RCC 7860 (cell line): ENCODE data around the gene TSC2.

Experiments used
- DNase-seq: peaks from one replicate; pipeline ENCODE4 v3.0.0-alpha.2; 2015; ENCODE audit warnings: low spot score
- FAIRE-seq: peaks from 2 replicates; lab custom pipeline; 2012; peaks lifted over from hg19 to GRCh38; lab: Jason Lieb, UNC

The TSC2 gene

DNA sequence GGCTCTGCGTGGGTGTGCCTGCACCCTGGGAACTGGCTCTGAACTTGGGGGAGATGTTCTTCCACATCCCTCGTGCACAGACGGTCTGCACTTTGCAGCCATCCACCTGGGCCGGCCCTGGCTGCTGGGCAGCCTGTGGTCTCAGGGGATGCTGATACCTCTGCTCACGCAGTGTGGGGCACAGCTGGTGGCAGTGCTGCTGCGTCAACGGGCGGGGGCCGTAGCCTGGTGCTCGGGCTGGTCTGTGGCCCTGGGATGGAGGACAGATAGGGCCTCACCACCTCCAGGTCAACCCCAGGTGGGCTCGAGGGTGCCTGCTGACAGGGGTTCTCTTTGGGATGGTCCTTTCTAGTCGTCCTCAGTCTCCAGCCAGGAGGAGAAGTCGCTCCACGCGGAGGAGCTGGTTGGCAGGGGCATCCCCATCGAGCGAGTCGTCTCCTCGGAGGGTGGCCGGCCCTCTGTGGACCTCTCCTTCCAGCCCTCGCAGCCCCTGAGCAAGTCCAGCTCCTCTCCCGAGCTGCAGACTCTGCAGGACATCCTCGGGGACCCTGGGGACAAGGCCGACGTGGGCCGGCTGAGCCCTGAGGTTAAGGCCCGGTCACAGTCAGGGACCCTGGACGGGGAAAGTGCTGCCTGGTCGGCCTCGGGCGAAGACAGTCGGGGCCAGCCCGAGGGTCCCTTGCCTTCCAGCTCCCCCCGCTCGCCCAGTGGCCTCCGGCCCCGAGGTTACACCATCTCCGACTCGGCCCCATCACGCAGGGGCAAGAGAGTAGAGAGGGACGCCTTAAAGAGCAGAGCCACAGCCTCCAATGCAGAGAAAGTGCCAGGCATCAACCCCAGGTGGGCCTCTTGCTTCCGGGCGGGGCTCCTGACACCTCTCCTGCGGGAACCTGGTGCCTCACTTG is 36.3 kb downstream of the TSC2 start:
- FAIRE-seq = no peak
- no peak for DNase-seq

- no peak for FAIRE-seq
These were observed 37.3 kb downstream of the TSC2 start for GRCh38 chr16:2084895-2085625.

GRCh38 chr16:2085669-2086068 is 37.9 kb downstream of the TSC2 start:
- FAIRE-seq = no peak

More at GRCh38 chr16:2084895-2085625, 37.3 kb downstream of the TSC2 start:
- no peak for DNase-seq

GRCh38 chr16:2086106-2086742 is 38.4 kb downstream of the TSC2 start:
- FAIRE-seq (no peak), DNase-seq (no peak)

More at GRCh38 chr16:2085669-2086068, 37.9 kb downstream of the TSC2 start:
- DNase-seq = no peak

- no peak for DNase-seq
These were observed 39.3 kb downstream of the TSC2 start for GRCh38 chr16:2086812-2087747.

GRCh38 chr16:2087748-2088631 is 40.2 kb downstream of the TSC2 start:
- no peak for DNase-seq
- FAIRE-seq = no peak

More at GRCh38 chr16:2086812-2087747, 39.3 kb downstream of the TSC2 start:
- no peak for FAIRE-seq

DNA sequence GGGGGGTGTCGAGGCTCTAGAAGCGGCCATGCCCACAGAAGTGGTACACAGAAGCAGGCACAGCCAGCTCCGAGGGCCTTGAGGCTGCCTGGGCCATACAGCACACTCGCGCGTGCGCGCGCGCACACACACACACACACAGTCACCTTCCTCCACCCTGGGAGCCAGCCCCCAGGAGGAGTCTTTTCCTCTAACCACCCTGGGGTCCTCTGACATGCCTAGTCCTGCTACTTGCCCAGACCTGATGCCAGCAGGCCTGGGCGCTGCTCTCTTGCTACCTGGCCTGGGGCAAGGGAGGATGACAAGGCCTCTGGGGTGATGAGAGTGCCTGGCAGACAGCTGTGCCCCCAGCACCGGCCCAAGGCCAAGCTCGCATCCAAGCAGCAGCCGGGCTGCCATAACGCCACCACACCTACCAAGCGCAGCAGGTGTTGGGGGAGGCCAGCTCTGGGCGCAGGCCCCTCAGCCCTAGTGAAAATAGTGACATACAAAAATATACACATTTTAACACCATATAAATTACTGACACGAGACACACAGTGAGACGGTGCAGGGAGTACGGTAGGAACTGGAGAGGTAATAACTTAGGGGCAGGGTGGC is 41.1 kb downstream of the TSC2 start:
- FAIRE-seq (no peak), DNase-seq (no peak)

DNA sequence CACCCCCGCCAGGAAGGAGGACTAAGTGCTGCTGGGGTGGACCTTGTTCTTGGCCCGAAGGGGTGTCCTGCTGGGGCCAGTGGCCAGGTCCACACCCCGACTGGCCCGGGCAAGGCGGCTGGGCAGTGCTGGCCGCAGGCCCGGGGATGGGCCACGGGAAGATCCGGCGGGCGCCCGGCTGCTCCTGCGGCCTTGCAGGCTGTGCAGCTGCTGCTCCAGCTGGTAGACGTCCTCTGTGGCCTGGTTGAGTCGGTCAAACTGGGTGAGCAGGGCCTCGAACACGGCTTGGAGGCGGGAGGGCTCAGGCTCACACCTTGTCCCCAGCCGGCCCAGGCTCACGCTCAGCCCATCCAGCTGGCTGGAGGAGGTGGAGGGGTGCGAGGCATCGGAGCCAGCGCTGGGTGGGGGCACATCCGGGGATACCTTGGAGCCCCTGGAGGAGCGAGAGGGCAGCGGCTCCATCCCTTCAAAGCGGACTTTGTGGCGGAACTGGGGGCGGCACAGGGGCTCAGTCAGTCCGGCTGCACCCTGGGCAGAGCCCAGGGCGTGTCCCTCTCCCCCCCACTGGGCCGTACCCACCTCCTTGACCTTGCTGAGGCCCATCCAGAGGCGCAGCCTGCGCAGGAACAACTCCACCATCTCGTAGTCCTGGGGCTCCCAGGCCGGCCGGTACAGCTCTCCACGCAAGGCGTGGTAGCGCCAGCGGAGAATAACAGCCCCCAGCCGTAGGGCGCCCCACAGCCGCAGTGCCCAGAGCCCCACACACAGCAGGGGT is 42.1 kb downstream of the TSC2 start:
- DNase-seq (no peak), FAIRE-seq (no peak)

GRCh38 chr16:2090481-2090776 is 42.6 kb downstream of the TSC2 start:
- no peak for FAIRE-seq
- DNase-seq = no peak

DNA sequence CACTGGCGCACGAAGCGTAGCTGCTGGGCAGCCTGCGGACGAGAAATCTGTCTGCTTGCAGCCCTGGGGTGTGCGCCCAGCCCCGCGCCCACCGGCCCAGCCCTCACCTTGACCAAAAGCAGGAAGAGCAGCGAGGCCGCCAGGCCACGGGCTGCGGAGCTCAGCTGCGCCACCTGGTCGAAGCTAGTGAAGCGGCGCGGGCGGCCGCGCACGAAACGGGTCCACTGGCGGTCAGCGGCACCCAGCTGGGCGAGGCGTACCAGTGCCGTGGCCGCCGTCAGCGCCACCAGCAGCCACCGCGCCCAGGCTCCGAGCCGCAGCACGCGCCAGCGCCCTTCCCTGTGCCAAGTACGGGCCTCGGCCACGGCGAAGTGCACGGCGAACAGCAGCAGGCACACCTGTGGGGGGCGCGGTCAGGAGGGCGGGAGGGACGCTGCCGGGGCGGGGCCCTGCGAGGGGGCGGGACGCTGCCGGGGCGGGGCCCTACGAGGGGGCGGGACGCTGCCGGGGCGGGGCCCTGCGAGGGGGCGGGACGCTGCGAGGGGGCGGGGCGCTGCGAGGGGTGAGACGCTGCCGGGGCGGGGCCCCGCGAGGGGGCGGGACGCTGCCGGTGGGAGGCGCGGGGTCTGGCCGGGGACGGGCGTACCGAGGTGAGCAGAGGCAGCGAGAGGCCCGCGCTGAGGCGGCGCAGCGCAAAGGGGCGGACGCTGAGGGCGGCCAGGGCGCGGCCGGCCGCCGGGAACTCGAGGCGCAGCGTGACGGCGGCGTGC is 43.2 kb downstream of the TSC2 start:
- FAIRE-seq = no peak
- no peak for DNase-seq

GRCh38 chr16:2091547-2092255 is 43.9 kb downstream of the TSC2 start:
- FAIRE-seq = no peak

DNA sequence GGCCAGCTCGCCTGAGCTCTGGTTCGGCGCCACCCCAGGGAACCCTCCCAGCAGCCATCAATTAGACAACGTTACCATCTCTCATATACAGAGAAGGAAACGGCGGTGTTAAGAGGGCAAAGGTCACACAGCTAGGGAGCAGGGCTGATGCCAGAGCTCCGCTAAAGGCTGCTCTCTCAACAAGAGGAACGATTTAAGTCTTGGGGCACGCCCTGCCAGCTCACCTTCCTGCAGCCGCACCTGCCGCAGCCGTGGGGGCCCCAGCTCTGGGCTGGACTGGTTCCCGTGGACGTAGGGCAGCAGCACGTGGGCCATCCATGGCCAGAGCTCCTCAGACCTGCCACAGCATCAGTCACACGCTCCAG is 44.5 kb downstream of the TSC2 start:
- no peak for FAIRE-seq
- no peak for DNase-seq

More at GRCh38 chr16:2091547-2092255, 43.9 kb downstream of the TSC2 start:
- DNase-seq = no peak

DNA sequence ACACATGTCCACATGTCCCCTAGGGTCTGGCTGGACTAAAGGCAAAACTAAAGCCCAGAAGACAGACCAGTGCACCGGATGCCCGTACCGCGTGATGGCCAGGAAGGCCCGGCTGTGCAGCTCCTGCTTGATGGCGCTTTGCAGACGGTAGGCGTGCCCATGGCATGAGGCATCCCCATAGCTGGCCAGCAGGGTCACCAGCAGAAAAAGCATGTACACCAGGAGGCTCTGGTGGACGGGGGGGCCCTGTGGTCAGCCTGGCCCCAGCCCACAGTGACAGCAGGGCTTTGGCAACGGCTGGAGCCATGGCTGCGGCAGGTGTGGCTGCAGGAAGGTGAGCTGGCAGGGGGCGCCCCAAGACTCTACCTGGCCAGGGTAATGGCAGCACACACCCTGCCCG is 45.1 kb downstream of the TSC2 start:
- FAIRE-seq (no peak), DNase-seq (no peak)

- FAIRE-seq (no peak), DNase-seq (no peak)
These were observed 46.0 kb downstream of the TSC2 start for GRCh38 chr16:2093793-2094192.

DNA sequence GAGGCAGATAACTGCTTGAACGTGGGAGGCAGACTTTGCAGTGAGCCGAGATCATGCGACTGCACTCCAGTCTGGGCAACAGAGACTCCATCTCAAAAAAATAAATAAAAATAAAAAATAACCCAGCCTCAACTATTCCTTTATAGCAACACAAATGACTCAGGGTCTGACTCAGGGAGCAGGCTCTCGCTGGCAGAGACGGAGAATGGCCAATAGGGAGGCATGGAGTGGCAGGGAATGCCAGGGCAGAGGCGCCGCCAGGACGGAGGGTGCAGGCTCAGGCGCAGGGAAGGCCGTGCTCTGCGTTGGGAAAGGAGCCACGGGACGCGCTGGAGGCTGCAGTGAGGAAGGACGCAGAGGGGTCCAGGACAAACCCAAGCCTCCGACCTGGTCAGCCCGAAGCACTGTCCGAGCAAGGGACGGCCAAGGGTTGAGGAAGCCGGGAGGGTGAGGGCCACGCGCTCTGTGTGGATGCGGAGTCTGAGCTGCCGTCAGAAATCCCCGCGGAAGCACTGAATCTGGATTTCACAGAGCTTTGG is 47.6 kb downstream of the TSC2 start:
- FAIRE-seq = no peak
- DNase-seq = no peak

DNA sequence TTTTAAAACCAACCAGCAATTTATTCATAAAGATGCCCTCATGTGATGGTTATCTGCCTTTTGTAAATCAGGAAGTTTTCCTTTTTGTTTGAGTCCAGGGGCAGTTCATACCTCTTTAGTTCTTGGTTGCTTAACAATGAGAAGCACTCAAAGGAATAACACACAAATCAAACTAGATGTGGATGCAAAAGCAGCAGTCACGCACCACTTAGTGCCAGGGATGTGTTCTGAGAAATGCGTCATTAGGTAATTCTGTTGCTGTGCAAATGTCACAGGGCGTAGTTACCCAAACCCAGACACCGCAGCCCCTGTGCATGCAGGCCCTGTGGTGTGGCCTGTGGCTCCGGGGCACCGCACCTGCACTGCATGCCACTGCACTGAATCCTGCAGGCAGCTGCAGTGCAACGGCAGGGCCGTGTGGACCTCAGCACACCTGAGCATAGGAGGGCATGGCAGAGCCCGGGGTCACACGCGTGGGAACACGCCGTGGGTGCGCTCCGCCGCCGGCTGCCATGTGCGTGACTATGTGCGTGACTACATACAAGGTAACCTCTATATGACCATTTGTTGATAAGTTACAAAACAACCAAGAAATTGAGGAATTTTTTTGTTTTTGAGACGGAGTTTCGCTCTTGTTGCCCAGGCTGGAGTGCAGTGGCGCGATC is 48.3 kb downstream of the TSC2 start:
- no peak for FAIRE-seq
- DNase-seq = no peak
